Thoracic aorta (tissue), 2 donors: ENCODE results near the gene CYSRT1. TPM values are rescaled to one million over a fixed set of nuclear protein-coding genes. Genes with fewer than 3 reads are reported as not detected.

Experiments
- ATAC-seq: fragments of 150-250 bp; one replicate; pipeline ENCODE4 v1.8.0; 2017; ENCODE audit warnings: low read depth; ENCODE audit not compliant: insufficient number of reproducible peaks, low FRiP score
- DNase-seq: peaks from one replicate; pipeline ENCODE4 v3.0.0-alpha.2; 2020; ENCODE audit warnings: low spot score
- H3K27ac ChIP-seq, 2 donors: fragments of 200-600 bp; sonication (generic); 1 replicate in 1 of 2; 2 replicates in 1 of 2; pipeline ENCODE4 v1.5.1; 2016; ENCODE audit warnings: mild to moderate bottlenecking in 2 of 2, moderate library complexity in 2 of 2
- H3K27me3 ChIP-seq: fragments of 200-600 bp; sonication (generic); replicated peaks from 2 replicates; pipeline ENCODE4 v1.6.0; 2016; ENCODE audit warnings: mild to moderate bottlenecking; ENCODE audit not compliant: insufficient read depth
- H3K36me3 ChIP-seq: fragments of 200-600 bp; sonication (generic); one replicate; pipeline ENCODE4 v1.5.1; 2016
- H3K4me1 ChIP-seq, 2 donors: fragments of 200-600 bp; sonication (generic); 1 replicate in 1 of 2; 2 replicates in 1 of 2; pipeline versions ENCODE4 v1.5.1 to v1.6.0; 2016; ENCODE audit warnings: low read depth in 2 of 2, mild to moderate bottlenecking in 1 of 2; ENCODE audit not compliant: control insufficient read depth in 1 of 2
- H3K4me3 ChIP-seq: fragments of 200-600 bp; sonication (generic); 2 replicates; pipeline ENCODE4 v1.5.1; 2016; ENCODE audit warnings: mild to moderate bottlenecking
- H3K9me3 ChIP-seq: fragments of 200-600 bp; sonication (generic); 2 replicates; pipeline ENCODE4 v1.5.1; 2016
- total RNA-seq, 2 donors: library from RNA; depleted of rRNA; stranded (reverse); fragments of >200 nt; gene quantifications; one replicate each; pipeline versions ENCODE4 v1.1.0 to v1.2.3, GENCODE V29; 2016
- TF ChIP-seq, protein P1 (sequence below): fragments of 200-600 bp; sonication (generic); IDR thresholded peaks from one replicate; pipeline ENCODE4 v1.5.1; 2019; ENCODE audit warnings: antibody characterized with exemption

The CYSRT1 gene
- total RNA-seq, 2 donors from 2014 or later, result not detected

DNA sequence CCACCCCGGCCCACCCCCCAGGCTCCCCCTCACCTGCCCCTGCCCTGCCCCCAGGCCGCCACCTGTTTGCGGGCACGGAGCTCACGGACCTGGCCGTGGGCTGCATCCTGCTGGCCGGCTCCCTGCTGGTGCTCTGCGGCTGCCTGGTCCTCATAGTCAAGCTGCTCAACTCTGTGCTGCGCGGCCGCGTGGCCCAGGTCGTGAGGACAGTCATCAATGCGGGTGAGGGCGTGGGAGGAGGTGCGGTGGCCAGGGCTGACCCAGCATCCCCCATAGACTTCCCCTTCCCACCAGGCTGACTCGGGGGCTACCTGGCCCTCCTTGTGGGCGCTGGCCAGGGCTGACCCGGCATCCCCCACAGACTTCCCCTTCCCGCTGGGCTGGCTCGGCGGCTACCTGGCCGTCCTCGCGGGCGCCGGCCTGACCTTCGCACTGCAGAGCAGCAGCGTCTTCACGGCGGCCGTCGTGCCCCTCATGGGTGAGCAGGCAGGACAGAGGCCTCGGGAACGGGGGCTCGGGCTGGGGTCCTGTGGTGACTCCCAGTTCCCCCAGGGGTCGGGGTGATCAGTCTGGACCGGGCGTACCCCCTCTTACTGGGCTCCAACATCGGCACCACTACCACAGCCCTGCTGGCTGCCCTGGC, 9.2 kb downstream of the CYSRT1 start:
- no peaks in the 10 kb centered on the region for H3K9me3 ChIP-seq
- H3K4me3 ChIP-seq, result no peak overlapping the region
- peaks cover 3 to 20% of the 10 kb centered on the region in 2 donors for H3K4me1 ChIP-seq
- TF ChIP-seq, protein P1, sequence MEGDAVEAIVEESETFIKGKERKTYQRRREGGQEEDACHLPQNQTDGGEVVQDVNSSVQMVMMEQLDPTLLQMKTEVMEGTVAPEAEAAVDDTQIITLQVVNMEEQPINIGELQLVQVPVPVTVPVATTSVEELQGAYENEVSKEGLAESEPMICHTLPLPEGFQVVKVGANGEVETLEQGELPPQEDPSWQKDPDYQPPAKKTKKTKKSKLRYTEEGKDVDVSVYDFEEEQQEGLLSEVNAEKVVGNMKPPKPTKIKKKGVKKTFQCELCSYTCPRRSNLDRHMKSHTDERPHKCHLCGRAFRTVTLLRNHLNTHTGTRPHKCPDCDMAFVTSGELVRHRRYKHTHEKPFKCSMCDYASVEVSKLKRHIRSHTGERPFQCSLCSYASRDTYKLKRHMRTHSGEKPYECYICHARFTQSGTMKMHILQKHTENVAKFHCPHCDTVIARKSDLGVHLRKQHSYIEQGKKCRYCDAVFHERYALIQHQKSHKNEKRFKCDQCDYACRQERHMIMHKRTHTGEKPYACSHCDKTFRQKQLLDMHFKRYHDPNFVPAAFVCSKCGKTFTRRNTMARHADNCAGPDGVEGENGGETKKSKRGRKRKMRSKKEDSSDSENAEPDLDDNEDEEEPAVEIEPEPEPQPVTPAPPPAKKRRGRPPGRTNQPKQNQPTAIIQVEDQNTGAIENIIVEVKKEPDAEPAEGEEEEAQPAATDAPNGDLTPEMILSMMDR, result no peak
- no peak overlapping the region for H3K27ac ChIP-seq
- DNase-seq (no peak), ATAC-seq (no peak)
- H3K27me3 ChIP-seq, result no peaks in the 10 kb centered on the region
- no peaks in the 10 kb centered on the region for H3K36me3 ChIP-seq

DNA sequence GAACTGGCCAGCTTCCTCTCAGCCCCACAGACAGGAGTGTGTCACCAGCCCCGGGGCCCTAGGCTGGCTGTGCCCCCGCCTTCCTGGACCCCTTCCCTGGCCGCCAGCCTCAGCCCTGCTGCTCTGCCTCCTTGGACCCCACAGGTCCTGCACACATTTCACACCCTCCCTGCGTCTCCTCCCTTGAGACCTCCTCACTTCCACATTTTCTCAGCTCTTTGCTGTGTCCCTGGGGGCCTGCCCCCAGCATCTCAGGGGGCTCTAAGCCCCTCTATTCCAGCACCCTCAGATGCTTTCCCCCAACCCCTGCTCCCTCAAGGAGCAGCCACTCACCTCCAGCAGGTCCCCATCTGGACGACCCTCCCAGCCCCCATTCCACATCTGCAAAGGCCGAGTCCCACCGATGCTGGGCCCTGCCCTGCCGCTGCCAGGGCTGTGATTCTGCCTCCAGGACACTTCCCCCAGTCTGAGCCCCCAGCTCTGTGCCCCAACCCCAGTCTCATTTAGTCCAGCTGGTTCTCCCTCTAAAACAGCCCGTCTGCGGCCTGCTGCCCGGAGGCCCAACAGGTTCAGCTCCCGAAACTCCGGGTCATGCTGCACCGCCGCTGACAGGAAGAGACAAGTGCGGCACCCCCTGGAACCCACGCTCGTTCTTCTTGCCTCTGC, 9.9 kb downstream of the CYSRT1 start:
- no peak for DNase-seq
- TF ChIP-seq, protein P1, result no peak
- no peaks in the 10 kb centered on the region for H3K27me3 ChIP-seq
- H3K4me3 ChIP-seq, result no peak overlapping the region
- H3K4me1 ChIP-seq, result peaks cover 3 to 27% of the 10 kb centered on the region in 2 donors
- H3K27ac ChIP-seq, result no peak overlapping the region
- H3K36me3 ChIP-seq, result no peaks in the 10 kb centered on the region
- no peak for ATAC-seq
- no peaks in the 10 kb centered on the region for H3K9me3 ChIP-seq

DNA sequence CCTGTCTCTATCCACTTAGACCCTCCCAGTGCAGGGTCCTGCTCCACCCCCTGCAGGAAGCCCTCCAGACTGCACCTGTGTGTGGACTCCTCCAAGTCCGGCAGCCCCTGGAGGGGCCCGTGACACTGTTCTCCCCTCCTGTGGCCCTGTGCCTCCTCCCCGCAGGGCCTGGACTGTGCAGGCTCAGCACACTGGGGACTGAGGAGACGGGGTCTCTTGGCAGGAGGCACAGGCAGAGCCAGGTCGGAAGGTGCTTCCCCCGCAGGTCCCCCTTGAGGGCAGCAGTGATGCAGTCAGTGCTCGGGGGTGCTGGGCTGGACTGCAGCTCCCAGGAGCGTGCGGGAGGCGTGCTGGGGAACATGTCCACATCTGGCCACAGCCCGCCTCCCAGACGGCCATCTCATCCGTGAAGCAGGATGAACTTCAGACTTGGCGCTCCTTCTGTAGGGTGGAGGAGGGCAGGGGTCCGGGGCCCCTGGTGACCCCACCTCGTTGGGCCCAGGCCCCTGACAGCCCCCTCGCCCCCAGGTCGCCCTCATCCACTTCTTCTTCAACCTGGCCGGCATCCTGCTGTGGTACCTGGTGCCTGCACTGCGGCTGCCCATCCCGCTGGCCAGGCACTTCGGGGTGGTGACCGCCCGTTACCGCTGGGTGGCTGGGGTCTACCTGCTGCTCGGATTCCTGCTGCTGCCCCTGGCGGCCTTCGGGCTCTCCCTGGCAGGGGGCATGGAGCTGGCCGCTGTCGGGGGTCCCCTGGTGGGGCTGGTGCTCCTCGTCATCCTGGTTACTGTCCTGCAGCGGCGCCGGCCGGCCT, 10.7 kb downstream of the CYSRT1 start:
- H3K27me3 ChIP-seq, result no peaks in the 10 kb centered on the region
- no peaks in the 10 kb centered on the region for H3K9me3 ChIP-seq
- DNase-seq (no peak), ATAC-seq (no peak)
- H3K27ac ChIP-seq, result no peak overlapping the region
- H3K4me3 ChIP-seq, result peak overlapping the region; percentile 32
- TF ChIP-seq, protein P1, result no peak
- H3K4me1 ChIP-seq, result peaks cover 3 to 29% of the 10 kb centered on the region in 2 donors
- H3K36me3 ChIP-seq, result no peaks in the 10 kb centered on the region

DNA sequence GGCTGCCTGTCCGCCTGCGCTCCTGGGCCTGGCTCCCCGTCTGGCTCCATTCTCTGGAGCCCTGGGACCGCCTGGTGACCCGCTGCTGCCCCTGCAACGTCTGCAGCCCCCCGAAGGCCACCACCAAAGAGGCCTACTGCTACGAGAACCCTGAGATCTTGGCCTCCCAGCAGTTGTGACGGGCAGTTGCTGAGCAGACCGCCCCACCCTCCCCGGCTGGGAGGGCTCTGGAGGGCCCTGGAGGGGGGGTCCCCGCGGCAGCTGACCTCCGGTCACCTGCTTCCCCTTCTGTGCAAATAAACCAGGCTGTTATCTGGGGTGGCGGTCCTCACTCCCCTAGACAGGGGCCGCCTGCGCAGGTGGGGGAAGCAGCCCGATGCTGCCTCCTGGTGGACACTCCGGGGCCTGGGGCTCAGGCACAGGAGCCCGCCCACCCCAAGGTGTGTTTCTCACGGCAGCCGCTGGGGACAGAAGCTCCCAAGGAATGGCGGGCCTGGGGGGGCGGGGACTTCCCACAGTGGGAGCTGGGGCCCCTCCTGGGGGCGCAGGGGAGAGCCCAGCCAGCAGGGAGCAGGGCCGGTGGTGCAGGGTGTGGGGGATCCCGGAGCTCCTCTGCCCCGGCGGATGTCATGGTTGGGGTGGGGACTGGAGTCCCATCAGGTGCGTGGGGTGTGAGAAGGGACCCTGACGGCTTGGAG, 11.4 kb downstream of the CYSRT1 start:
- peaks cover 3 to 29% of the 10 kb centered on the region in 2 donors for H3K4me1 ChIP-seq
- H3K27ac ChIP-seq, result no peak overlapping the region
- peak overlapping the region; percentile 32 for H3K4me3 ChIP-seq
- TF ChIP-seq, protein P1, result peak; percentile 99
- H3K9me3 ChIP-seq, result no peaks in the 10 kb centered on the region
- no peaks in the 10 kb centered on the region for H3K36me3 ChIP-seq
- DNase-seq (peak; percentile 45), ATAC-seq (no peak)
- H3K27me3 ChIP-seq, result no peaks in the 10 kb centered on the region
